GM21381 (cell line): ENCODE results near the gene ADCY4.
A peak's percentile ranks its signal among the peaks of the same experiment; 100 is the strongest.

Experiments
- ATAC-seq: cut with Tn5 transposase; IDR thresholded peaks from one replicate; pipeline ENCODE4 v1.9.1; 2021; ENCODE audit warnings: mild to moderate bottlenecking, moderate library complexity; ENCODE audit not compliant: unreplicated experiment

Gene ADCY4

DNA sequence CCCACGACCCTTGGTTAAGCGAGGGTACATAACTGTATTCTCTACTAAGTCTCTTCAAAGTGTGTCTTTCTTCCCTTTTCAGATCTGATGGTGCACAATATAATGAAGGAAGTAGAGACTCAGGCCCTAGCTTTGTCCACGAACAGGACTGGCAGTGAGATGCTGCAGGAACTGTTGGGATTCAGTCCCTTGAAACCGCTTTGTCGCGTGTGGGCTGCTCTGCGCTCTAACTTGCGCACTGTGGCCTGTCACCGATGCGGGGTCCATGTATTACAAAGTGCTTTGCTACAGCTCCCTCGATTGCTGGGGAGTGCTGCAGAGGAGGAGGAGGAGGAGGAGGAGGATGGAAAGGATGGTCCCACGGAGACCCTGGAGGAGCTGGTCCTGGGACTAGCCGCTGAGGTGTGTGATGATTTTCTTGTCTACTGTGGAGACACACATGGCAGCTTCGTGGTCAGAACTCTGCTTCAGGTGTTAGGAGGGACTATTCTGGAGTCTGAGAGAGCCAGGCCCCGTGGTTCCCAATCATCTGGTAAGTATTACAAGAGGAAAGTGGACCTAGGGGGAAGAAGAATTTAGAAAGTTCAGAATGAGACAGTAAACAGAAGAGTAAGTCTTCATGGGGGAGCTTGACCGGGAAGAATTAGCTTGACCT is 34.4 kb downstream of the ADCY4 start:
- ATAC-seq: no peak

DNA sequence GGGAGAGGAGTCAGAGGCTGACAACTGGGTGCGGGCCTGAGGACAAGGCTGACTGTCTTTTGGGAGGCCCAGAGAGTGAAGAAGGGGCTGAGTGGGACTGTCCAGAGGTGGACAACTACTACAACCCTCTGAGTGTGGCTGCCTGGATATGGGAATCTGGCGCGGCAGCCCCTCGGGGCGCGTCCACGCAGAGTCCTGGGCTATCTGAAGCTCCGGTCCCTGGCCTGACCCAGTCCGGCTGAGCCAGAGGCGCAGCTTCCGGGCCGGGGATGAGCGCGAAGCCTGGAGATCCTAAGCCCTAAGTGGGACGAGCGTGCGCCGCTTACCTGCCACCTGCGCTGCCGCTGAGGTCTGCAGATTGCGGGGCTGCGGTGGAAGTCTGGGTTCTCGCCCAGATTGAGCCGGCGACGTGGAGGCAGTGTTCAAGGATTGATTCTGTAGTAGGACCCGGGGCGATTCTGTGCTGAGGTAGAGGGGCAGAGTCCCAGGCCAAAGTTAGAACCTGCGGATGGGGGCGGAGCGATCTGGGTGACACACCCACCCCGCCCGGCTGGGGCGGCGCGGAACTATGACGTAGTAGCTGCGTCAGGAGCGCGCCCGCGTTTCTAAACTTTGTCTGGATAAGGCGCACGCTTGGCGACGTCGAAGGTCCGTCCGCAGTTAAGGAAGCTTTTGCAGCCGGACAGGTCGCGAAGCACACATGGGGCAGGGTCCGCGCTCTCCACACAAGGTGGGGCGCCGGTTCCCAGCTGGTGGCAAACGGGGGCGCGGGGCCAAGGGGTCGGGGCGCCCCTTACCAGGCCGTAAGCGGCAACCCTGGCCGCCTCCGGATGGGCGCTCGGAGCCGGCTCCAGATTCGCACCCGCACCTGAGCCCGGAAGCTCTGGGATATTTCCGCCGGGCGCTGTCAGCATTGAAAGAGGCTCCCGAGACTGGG is 35.3 kb downstream of the ADCY4 start, which contains the start of the genes DHRS1 and NOP9:
Gene DHRS1, minus strand, starts transcription at position 526 of the 937 bp plus-strand sequence. CDS start 674 bp downstream, outside the sequence.
Gene NOP9, plus strand, starts transcription at position 596 of the 937 bp plus-strand sequence. Its CDS starts 105 bp downstream, at position 701.
- ATAC-seq: peak; percentile 70

DNA sequence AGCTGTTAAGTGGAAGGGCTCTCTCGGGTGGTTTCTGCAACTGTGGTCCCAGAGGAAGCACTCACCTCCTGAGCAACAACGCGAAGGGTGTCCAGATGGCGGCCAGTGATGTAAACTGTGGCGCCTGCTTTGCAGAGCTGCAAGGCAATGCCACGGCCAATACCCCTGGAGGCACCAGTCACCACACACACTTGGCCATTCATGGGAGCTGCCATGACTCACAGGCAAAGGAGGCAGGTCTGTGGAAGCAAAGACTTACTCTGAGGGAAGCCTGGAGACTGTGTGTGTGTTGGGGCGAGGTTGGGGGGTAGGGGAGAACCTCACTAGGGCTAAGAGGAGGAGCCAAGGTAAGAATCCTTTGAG is 36.0 kb downstream of the ADCY4 start:
- peak; percentile 1 for ATAC-seq

DNA sequence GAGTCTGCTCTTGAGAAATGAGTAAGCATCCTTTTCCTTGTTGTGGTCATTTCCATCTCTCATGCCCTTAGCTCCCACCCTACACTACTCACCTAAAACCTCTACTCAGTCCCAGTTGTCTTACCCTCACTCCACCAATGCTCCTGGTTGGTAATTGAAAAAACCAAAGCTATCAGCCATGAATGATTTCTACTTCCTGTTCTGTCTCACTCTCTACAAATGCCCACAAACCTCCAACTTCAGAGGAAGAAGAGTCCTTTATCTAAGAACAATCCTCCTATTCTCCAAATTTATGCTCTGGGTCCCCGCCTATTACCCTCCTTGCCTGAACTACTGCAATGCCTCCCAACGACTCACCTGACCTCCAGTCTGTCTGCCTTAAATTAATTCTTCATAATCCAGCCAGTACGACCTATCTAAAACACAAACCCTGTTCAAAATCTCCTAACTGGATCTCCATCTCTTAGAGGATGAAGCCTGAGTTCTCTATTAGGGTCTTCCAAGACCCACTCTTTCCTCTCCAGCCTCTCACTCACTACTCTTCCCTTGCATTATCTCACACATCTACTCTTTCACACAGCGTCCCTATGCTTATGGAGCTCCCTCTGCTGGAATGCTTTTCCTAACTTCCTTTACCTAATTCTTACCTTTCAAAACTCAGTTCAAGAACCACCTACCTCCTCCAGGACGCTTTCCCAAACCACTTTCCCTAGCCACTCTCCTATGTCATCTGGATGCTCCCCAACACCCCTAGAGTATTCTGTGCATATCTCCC is 37.5 kb downstream of the ADCY4 start:
- no peak for ATAC-seq

DNA sequence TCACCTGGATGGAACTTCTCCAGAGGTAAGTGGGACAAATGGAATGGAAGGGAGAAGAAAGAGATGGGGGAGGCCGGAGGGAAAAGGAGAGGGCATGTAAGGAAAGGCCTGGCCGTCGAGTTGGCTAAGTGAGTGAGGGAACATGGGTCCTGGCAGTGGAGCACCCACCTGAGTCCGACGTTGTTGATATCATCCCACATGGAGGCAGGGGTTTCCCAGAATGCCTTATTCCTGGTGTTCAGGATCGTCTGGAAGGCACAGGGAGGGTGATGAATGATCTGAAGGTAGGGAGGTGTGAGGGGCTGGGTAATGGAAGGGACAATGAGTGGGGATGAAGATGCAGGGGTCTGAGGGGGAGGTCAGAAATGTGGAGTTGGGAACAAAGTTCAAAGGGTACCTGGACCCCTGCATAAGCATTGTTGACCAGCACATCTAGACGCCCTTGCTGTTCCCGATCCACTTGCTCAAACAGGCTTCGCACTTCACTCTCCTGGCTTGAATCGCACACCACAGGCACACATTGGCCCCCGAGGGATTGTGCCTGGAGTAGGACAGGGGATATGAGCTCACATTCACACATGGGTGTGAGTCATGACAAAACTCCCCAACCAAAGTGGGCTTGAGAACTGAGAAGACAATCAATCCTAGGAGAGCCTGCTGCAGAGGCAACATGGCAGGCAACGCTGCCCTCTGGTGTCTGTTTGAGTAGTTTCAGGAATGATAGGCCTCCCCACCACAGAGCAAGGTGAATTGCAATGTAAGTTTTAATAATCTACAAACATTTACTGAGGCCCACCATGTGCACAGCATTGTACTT is 38.3 kb downstream of the ADCY4 start:
- ATAC-seq: no peak

DNA sequence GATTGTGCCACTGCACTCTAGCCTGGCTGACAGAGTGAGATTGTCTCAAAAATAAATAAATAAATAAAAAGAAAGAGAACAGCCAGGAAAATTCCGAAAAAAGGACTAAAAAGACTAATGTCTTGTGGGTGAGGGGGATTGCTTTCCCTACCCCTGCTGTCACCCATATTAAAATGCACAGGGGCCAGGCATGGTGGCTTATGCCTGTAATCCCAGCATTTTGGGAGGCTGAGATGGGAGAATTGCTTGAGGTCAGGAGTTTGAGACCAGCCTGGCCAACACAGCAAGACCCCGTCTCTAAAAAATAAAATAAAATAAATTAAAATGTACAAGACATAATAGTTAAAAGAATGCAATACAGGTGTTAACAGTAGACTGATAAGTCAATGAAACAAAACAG is 41.3 kb downstream of the ADCY4 start:
- ATAC-seq: no peak

DNA sequence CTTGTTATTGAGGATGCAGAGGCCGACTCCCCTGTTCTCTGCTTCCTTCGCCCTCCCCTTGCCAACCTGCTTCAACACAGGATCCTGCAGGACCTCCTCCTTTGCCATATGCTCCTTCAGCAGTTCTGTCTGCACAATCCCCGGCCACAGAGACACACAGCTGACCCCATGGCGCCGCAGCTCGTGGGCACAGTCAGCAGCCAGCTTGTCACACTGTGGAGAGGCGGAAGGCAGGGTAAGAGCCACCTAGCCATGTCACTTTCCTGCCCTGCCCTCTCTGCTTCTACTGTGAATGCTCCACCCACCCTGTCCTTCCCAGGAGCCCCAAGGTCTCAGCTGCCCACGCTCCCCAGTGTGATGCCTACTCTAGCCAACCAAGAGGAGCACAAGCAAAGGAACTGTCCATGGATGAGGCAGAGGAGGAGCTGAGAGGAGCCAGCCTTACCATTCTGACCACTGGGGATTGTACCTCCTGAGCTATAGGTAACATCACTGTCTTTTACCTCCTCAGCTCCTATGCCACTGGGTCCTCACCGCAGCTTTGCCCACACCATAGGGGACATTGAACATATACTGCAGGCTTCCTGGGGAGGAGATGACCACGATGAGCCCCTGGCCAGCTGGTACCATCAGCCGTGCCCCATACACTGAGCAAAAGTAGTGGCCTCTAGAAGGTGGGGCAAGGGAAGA is 42.6 kb downstream of the ADCY4 start:
- no peak for ATAC-seq

DNA sequence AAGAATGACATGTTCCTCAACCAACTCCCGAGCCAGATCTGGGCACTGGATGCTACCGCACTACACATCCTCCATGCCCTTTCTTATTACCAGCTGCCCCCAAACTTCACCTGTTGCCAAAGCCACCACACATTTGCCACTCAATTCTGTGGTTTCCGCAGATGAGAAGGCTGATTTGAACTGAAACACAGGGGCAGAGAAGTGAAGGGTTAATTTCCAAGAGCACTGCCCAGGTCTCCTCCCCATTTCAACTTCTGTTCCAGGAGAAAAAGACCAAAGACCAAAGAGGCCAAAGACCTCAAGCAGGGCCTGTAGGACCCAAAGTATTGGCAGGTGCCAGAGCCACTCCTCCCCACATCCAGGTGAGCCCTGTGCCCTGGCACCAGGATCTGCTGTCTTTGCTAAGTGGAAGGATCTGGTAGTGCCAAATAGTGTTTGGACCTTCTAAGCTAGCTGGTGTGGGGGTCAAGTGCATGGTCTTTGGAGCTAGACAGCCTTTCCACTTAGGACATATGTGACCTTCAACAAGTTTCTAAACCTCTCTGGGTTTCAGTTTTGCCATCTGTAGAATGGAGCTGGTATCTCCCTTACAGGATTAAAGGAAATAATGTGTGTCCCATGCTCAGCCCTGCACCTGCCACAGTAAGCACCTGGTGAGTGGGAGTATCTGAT is 43.3 kb downstream of the ADCY4 start:
- ATAC-seq: no peak

DNA sequence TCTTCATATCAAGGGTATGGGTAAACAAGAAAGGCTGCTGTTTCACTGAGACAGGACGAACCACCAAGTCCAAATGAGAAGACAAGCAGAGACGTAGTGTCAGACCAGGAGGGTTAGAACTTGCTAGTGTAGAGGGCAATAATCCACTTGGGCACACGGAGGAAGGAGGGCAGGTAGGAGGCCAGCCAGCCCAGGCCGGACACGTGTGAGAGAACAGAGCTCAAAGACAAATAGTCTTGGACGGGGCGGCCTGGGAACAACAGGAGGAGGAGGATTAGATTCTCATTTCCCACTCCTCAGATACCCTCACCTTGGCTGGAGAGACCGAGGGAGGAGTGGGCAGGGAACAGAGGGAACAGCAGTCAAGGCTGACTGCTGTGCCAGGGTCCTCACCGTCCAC is 44.1 kb downstream of the ADCY4 start:
- ATAC-seq: no peak

DNA sequence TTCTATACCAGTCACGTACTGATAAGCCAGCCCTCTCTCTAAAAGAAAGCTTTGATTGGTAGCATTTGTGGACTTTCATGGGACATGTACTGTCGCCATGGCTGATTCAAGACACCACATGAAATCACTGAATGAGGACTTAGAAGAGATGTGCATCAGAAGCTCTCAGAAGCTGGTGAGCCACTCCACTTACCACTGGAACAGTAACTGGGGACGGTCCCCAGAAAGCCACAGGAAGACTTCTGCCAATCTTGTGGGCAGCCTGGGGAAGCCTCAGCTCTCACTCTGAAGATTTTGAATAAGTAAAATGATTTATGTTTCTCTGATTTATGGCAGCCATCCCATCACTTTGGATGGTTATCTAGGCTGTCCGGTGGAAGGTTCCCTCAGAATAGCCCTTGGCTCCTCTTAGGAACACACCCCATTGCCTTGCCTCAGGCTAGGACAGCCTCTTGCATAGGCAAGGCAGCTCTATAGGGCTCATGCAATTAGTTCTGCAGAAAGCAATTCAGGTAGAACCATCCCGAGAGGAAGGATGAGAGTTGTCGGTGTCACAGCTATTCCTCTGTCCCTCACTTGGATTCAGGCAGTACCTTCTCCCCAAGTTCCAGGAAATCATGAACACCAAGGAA is 45.1 kb downstream of the ADCY4 start:
- ATAC-seq: no peak

DNA sequence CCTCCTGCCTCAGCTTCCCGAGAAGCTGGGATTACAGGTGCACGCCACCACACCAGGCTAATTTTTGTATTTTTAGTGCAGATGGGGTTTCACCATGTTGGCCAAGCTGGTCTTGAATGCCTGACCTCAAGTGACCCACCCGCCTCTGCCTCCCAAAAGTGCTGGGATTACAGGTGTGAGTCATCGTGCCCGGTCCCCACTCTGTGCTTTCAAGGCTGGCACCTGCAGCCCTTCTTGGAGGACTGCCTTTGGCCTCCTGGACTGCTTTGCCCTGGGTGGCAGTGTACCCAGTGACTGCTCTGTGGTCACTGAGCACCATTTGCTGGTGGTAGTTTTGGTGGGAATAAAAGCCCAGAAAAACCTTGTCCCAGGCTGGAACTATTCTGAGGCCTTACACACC is 47.9 kb downstream of the ADCY4 start:
- no peak for ATAC-seq

DNA sequence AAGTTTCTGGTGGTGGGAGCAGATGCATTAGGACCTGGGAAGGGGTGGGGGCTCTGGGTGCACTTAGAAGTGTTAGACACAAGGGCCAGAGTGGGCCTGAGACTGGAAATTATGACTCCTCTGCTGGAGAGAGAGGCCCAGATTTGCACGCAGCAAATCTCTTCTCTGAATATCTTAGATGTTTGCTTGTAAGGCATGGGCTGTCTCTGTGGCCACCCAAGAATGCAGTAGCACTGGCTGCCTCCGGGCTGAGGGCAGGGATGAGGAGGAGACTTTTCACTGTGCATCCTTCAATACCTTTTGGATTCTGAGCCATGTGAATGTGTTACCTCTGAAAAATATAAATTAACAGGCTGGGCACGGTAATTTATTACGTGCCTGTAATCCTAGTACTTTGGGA is 49.5 kb downstream of the ADCY4 start:
- no peak for ATAC-seq

DNA sequence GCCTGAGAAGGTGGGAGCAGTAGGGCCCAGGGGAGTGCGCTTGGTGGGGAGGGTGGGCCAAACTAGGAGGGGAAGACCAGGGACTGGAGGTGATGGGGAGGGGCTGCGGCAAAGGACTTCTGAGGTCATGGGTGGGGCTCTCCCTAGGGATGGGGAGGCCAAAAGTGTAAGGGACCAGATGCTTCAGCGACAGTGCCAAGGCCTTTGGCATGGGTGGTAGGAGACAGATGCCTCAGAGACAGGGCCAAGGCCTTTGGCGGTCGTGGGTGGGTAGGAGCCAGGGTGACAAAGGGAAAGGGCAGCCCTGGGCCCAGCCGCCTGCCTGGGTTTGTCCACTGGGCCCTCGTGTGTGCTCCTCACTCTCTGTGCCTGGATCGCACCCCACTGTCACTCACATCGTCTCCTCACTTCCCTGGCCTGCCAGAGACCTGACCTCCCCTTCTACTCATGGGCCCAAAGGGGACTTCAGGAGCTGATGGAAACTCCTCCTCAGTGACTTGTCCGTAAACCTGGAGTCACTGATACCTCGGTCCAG is 50.3 kb downstream of the ADCY4 start:
- no peak for ATAC-seq

DNA sequence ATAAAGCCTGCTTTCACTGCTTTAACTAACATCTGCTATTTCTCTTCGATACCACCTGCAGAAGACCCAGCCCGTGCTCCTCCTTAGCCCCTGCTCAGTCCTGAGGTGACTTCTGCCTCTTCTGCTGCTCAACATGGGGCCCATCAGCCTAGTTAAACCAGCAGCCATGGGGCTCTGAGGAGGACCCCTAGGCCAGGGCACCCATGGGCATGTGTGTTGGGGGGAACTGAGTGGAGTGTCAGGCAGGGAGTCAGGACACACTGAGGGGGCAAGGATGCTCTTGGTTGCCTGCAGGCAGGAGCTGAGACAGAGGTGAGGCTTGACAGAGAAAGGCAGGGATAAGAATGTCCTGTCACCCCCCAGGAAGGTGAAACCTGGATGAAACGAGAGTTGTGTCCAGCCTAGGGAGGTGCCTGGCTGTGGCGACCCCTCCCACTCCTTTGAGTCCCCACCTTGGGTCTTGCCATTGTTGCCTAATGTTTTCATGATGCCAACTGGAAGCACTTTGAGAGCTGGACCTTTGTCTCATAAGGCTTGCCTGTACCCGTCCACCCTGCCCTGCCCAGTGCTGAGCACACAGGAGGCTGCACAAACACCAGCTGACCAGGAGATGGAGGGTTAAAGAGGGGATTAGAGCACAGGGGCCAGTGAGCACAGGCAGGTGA is 50.9 kb downstream of the ADCY4 start:
- ATAC-seq: no peak

DNA sequence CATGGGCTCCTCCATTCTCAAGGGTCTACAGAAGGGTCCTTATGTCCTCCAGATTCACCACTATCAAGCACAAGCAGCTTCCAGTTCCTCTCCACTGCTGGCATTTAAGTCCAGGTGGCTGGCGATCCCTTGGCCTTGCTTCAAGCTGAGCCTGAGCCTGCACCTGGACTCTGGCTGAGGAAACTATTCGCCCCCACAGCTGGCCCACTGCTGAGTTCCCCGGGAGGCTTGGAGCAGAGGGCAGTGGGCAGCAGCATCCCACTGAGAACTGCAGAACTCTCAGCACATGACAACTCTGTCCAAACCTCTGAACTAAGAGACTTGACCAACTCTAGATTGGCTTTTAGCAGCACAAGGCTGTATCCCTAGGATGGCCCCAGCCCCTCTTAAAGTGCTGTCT is 52.1 kb downstream of the ADCY4 start:
- no peak for ATAC-seq

DNA sequence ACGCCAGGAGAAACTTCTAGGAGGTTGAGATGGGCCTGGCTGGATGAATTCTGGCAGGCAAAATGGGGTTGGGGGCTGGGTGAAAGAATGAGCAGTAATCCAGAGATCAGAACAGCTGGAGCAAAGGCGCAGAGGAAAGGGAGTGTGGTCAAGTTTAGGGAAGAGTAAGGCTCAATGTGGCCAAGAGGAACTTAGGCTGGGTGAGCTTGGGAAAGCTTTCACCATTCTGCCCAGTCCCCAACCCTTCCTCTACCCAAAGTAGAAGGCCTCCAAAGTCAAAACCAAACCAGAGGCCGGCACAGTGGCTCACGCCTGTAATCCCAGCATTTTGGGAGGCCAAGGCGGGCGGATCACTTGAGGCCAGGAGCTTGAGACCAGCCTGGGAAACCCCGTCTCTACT is 53.2 kb downstream of the ADCY4 start:
- no peak for ATAC-seq

DNA sequence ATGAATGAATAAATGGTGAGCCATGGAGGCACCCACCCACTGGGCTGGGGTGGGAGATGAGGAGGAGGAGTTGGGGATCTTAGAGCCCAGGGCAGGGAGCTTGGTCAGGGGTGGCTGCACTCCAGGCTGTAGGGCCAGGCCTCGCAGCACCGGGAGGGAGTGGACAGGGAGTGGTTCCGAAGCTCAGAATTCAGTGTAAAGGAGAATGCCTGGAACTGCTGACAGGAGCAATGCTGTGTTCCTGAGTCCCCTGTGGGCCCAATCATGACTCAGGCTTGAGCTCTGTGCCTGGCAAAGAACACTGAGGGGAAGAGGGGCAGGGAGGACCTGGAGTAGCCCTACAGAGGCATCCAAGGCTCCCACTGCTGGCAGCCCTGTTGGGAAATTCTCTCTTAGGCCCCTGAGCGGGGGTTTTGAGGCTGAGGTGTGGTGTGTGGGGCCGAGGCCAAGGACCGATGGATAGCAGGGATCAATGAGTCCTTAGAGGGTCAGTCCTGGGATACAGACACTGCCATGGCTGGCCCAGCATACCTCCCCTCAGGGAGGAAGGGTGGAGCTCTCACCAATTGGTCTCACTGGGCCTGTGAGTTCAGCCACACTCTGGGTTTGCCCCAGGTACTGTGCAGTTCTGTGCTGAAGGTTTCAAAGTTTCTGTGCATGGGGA is 53.9 kb downstream of the ADCY4 start:
- ATAC-seq: no peak
